HG02938 (cell line): Measurements from ENCODE around the gene CPEB2.
"Not testable (repeated sequence)": the region's sequence is repeated elsewhere in the genome, so short reads cannot be mapped to it uniquely, and the experiment has no call there.

ENCODE experiments used
- ATAC-seq: cut with Tn5 transposase; IDR thresholded peaks from one replicate; pipeline ENCODE4 v1.9.1; 2021; ENCODE audit warnings: mild to moderate bottlenecking, moderate library complexity; ENCODE audit not compliant: unreplicated experiment

Gene CPEB2

GRCh38 chr4:15043922-15044321 is 41.6 kb downstream of the CPEB2 start:
- no peak for ATAC-seq

GRCh38 chr4:15054541-15054940 is 52.3 kb downstream of the CPEB2 start:
- ATAC-seq: no peak

- no peak for ATAC-seq
Observed at GRCh38 chr4:15060213-15060612, 57.9 kb downstream of the CPEB2 start.

GRCh38 chr4:15063341-15063740 is 61.1 kb downstream of the CPEB2 start:
- ATAC-seq: no peak

- no peak for ATAC-seq
Observed at GRCh38 chr4:15065516-15065915, 63.2 kb downstream of the CPEB2 start.

GRCh38 chr4:15066140-15066539 is 63.9 kb downstream of the CPEB2 start:
- no peak for ATAC-seq

- ATAC-seq: no peak
Observed at GRCh38 chr4:15068298-15068697, 66.0 kb downstream of the CPEB2 start.

GRCh38 chr4:15075875-15076274 is 73.6 kb downstream of the CPEB2 start:
- no peak for ATAC-seq

GRCh38 chr4:15077969-15078368 is 75.7 kb downstream of the CPEB2 start:
- no peak for ATAC-seq

- no peak for ATAC-seq
Observed at GRCh38 chr4:15078682-15079642, 76.7 kb downstream of the CPEB2 start.

- ATAC-seq: no peak
Observed at GRCh38 chr4:15084780-15085179, 82.5 kb downstream of the CPEB2 start.

GRCh38 chr4:15085762-15086161 is 83.5 kb downstream of the CPEB2 start:
- ATAC-seq: not testable (repeated sequence)

- ATAC-seq: not testable (repeated sequence)
Observed at GRCh38 chr4:15086259-15086658, 84.0 kb downstream of the CPEB2 start.

GRCh38 chr4:15088394-15089035 is 86.2 kb downstream of the CPEB2 start:
- no peak for ATAC-seq

GRCh38 chr4:15089979-15090378 is 87.7 kb downstream of the CPEB2 start:
- no peak for ATAC-seq

GRCh38 chr4:15100380-15100779 is 98.1 kb downstream of the CPEB2 start:
- no peak for ATAC-seq

GRCh38 chr4:15100994-15101695 is 98.9 kb downstream of the CPEB2 start:
- no peak for ATAC-seq

- no peak for ATAC-seq
Observed at GRCh38 chr4:15104825-15105224, 102.5 kb downstream of the CPEB2 start.

- no peak for ATAC-seq
Observed at GRCh38 chr4:15106399-15106798, 104.1 kb downstream of the CPEB2 start.

- ATAC-seq: no peak
Observed at GRCh38 chr4:15109600-15109999, 107.3 kb downstream of the CPEB2 start.

GRCh38 chr4:15110120-15110571 is 107.9 kb downstream of the CPEB2 start:
- no peak for ATAC-seq
